Panc1 (cell line): ENCODE data around the gene SUCLG2.

Source experiments
- CTCF ChIP-seq: fragments of 450-650 bp; IDR thresholded peaks from 2 replicates; pipeline ENCODE4 v1.5.1; 2017; ENCODE audit warnings: mild to moderate bottlenecking
- POLR2AphosphoS5 ChIP-seq: IDR thresholded peaks from 2 replicates; pipeline ENCODE4 v1.6.1; 2012; ENCODE audit warnings: mild to moderate bottlenecking, low read depth, low read length, moderate library complexity
- REST ChIP-seq, 2 experiments: IDR thresholded peaks; 2 replicates each; pipeline ENCODE4 v1.6.1; 2011 to 2012; ENCODE audit warnings: low read depth in 2 of 2, control low read depth in 1 of 2, low read length in 1 of 2, mild to moderate bottlenecking in 1 of 2, moderate library complexity in 1 of 2; ENCODE audit not compliant: insufficient read depth in 1 of 2

- no peak for TF ChIP-seq CTCF
- no peak for TF ChIP-seq POLR2AphosphoS5
- TF ChIP-seq REST (IDR thresholded peaks at IDR 0.05; ENCODE audit: insufficient read depth in 1 of 2, low read depth in 2 of 2, low read length in 1 of 2), result no peak
Measured at GRCh38 chr3:67674055-67674454, 19.6 kb upstream of the SUCLG2 start.
